HEK293 (cell line): ENCODE data around the gene HES7.

Experiments
- INSM2 ChIP-seq: fragments of 450-650 bp; formaldehyde crosslinking; IDR thresholded peaks from 2 replicates; pipeline ENCODE4 v1.5.1; 2016; ENCODE audit warnings: missing biosample characterization, missing genetic modification characterization
- KLF8 ChIP-seq: fragments of 450-650 bp; formaldehyde crosslinking; IDR thresholded peaks from 2 replicates; pipeline ENCODE4 v1.5.1; 2016; ENCODE audit warnings: missing biosample characterization, missing genetic modification characterization
- REPIN1 ChIP-seq: fragments of 450-650 bp; formaldehyde crosslinking; IDR thresholded peaks from 2 replicates; pipeline ENCODE4 v1.5.1; 2017; ENCODE audit warnings: missing biosample characterization, missing genetic modification characterization, low read depth
- WT1 ChIP-seq: fragments of 450-650 bp; formaldehyde crosslinking; IDR thresholded peaks from 2 replicates; pipeline ENCODE4 v1.5.1; 2016; ENCODE audit warnings: missing biosample characterization, missing genetic modification characterization
- YY1 ChIP-seq: fragments of 450-650 bp; formaldehyde crosslinking; IDR thresholded peaks from 2 replicates; pipeline ENCODE4 v1.5.1; 2018; ENCODE audit warnings: missing biosample characterization, missing genetic modification characterization
- ZBTB21 ChIP-seq: fragments of 450-650 bp; formaldehyde crosslinking; IDR thresholded peaks from 2 replicates; pipeline ENCODE4 v1.5.1; 2017; ENCODE audit warnings: missing biosample characterization, missing genetic modification characterization
- ZBTB49 ChIP-seq: fragments of 450-650 bp; formaldehyde crosslinking; IDR thresholded peaks from 2 replicates; pipeline ENCODE4 v1.5.1; 2016; ENCODE audit warnings: missing biosample characterization, missing genetic modification characterization, low read depth
- ZBTB8A ChIP-seq: fragments of 450-650 bp; formaldehyde crosslinking; IDR thresholded peaks from 2 replicates; pipeline ENCODE4 v1.5.1; 2016; ENCODE audit warnings: missing biosample characterization, missing genetic modification characterization
- ZFP3 ChIP-seq: fragments of 450-650 bp; formaldehyde crosslinking; IDR thresholded peaks from 2 replicates; pipeline ENCODE4 v1.5.1; 2016; ENCODE audit warnings: low read depth, missing biosample characterization, missing genetic modification characterization
- ZNF121 ChIP-seq: fragments of 450-650 bp; formaldehyde crosslinking; IDR thresholded peaks from 2 replicates; pipeline ENCODE4 v1.5.1; 2016; ENCODE audit warnings: missing biosample characterization, missing genetic modification characterization
- ZNF132 ChIP-seq: fragments of 450-650 bp; formaldehyde crosslinking; IDR thresholded peaks from 2 replicates; pipeline ENCODE4 v1.5.1; 2017; ENCODE audit warnings: missing biosample characterization, missing genetic modification characterization, borderline replicate concordance
- ZNF133 ChIP-seq: fragments of 450-650 bp; formaldehyde crosslinking; IDR thresholded peaks from 2 replicates; pipeline ENCODE4 v1.5.1; 2016; ENCODE audit warnings: missing biosample characterization, missing genetic modification characterization
- ZNF148 ChIP-seq: fragments of 450-650 bp; formaldehyde crosslinking; IDR thresholded peaks from 2 replicates; pipeline ENCODE4 v1.5.0; 2017; ENCODE audit warnings: missing biosample characterization, missing genetic modification characterization, borderline replicate concordance
- ZNF211 ChIP-seq: fragments of 450-650 bp; formaldehyde crosslinking; IDR thresholded peaks from 2 replicates; pipeline ENCODE4 v1.5.1; 2016; ENCODE audit warnings: low read depth, missing biosample characterization, missing genetic modification characterization
- ZNF24 ChIP-seq: fragments of 450-650 bp; formaldehyde crosslinking; IDR thresholded peaks from 2 replicates; pipeline ENCODE4 v1.5.1; 2016; ENCODE audit warnings: missing biosample characterization, missing genetic modification characterization
- ZNF324 ChIP-seq: fragments of 450-650 bp; formaldehyde crosslinking; IDR thresholded peaks from 2 replicates; pipeline ENCODE4 v1.5.1; 2016; ENCODE audit warnings: missing biosample characterization, missing genetic modification characterization
- ZNF362 ChIP-seq: fragments of 450-650 bp; formaldehyde crosslinking; IDR thresholded peaks from 2 replicates; pipeline ENCODE4 v1.5.1; 2016; ENCODE audit warnings: missing biosample characterization, missing genetic modification characterization
- ZNF518A ChIP-seq: fragments of 450-650 bp; formaldehyde crosslinking; conservative IDR thresholded peaks from 2 replicates; pipeline ENCODE4 v1.5.1; 2016; ENCODE audit warnings: low read depth, missing biosample characterization, missing genetic modification characterization
- ZNF544 ChIP-seq: fragments of 450-650 bp; formaldehyde crosslinking; IDR thresholded peaks from 2 replicates; pipeline ENCODE4 v1.5.0; 2017; ENCODE audit warnings: missing biosample characterization, missing genetic modification characterization
- ZNF561 ChIP-seq: fragments of 450-650 bp; IDR thresholded peaks from 2 replicates; pipeline ENCODE4 v1.5.1; 2018; ENCODE audit warnings: missing biosample characterization, missing genetic modification characterization, borderline replicate concordance
- ZNF571 ChIP-seq: fragments of 450-650 bp; formaldehyde crosslinking; IDR thresholded peaks from 2 replicates; pipeline ENCODE4 v1.5.0; 2017; ENCODE audit warnings: missing biosample characterization, missing genetic modification characterization
- ZNF610 ChIP-seq: fragments of 450-650 bp; formaldehyde crosslinking; IDR thresholded peaks from 2 replicates; pipeline ENCODE4 v1.5.1; 2016; ENCODE audit warnings: missing biosample characterization, missing genetic modification characterization, borderline replicate concordance
- ZNF629 ChIP-seq: fragments of 450-650 bp; formaldehyde crosslinking; IDR thresholded peaks from 2 replicates; pipeline ENCODE4 v1.5.1; 2017; ENCODE audit warnings: missing biosample characterization, missing genetic modification characterization
- ZNF660 ChIP-seq: fragments of 450-650 bp; IDR thresholded peaks from 2 replicates; pipeline ENCODE4 v1.5.1; 2018; ENCODE audit warnings: missing biosample characterization, mild to moderate bottlenecking, missing genetic modification characterization
- ZNF701 ChIP-seq: fragments of 450-650 bp; formaldehyde crosslinking; IDR thresholded peaks from 2 replicates; pipeline ENCODE4 v1.5.1; 2016; ENCODE audit warnings: missing biosample characterization, missing genetic modification characterization
- ZSCAN16 ChIP-seq: fragments of 450-650 bp; formaldehyde crosslinking; IDR thresholded peaks from 2 replicates; pipeline ENCODE4 v1.5.1; 2016; ENCODE audit warnings: missing biosample characterization, missing genetic modification characterization

Gene HES7

GRCh38 chr17:8158267-8159031, 34.5 kb upstream of the HES7 start (continued):
- TF ChIP-seq ZNF701 (no peak), ZNF133 (tag by site-specific recombination) (no peak), ZSCAN16 (tag by site-specific recombination) (no peak), INSM2 (tag by site-specific recombination) (no peak), YY1 (no peak), ZNF121 (tag by site-specific recombination) (no peak), ZNF324 (no peak), ZNF24 (no peak), ZBTB8A (tag by site-specific recombination) (peak; percentile 98), ZNF211 (no peak), ZNF561 (tag by site-specific recombination) (no peak), KLF8 (tag by site-specific recombination) (no peak), ZNF660 (no peak), ZNF610 (no peak), ZNF544 (tag by site-specific recombination) (no peak), ZBTB21 (no peak), WT1 (tag by site-specific recombination) (no peak), ZBTB49 (no peak), ZNF148 (tag by site-specific recombination) (no peak), ZFP3 (tag by site-specific recombination) (no peak), ZNF362 (no peak), ZNF571 (no peak), ZNF629 (tag by site-specific recombination) (no peak; the same call in 1 of the 2 replicates), REPIN1 (tag by site-specific recombination) (no peak), ZNF132 (tag by site-specific recombination) (no peak), ZNF518A (tag by site-specific recombination) (no peak)
